B cell (primary cell): Measurements from ENCODE around the gene NODAL. TPM values are rescaled to one million over a fixed set of nuclear protein-coding genes. Genes with fewer than 3 reads are reported as not detected.

Experiments used
- ATAC-seq: fragments of 200-7000 bp; cut with Tn5 transposase; one replicate; pipeline ENCODE4 v1.10.0; 2021; ENCODE audit warnings: low read depth, mild to moderate bottlenecking, moderate number of reproducible peaks, moderate library complexity
- CTCF ChIA-PET: fragments of 350-600 bp; sonication (Branson Sonifier 250); formaldehyde crosslinking; loops from one replicate; lab custom pipeline; 2021; ENCODE audit warnings: antibody characterized with exemption, inconsistent platforms; lab: Charles Lee
- POLR2A ChIA-PET: fragments of 350-600 bp; sonication (Branson Sonifier 250); formaldehyde crosslinking; loops from one replicate; lab custom pipeline; 2021; ENCODE audit warnings: antibody characterized with exemption; lab: Charles Lee
- DNase-seq: peaks from one replicate; pipeline ENCODE4 v3.0.0; 2013
- H2AFZ ChIP-seq: 2 replicates; pipeline ENCODE4 v1.6.1; 2012; ENCODE audit warnings: mild to moderate bottlenecking, low read depth, low read length; ENCODE audit not compliant: insufficient read depth, poor library complexity, severe bottlenecking
- H3K27ac ChIP-seq, 2 donors: 1 replicate in 1 of 2; 2 replicates in 1 of 2; pipeline ENCODE4 v1.5.1; 2012 to 2013; ENCODE audit warnings: low read length in 2 of 2, mild to moderate bottlenecking in 2 of 2, moderate library complexity in 1 of 2
- H3K27me3 ChIP-seq, 4 experiments: fragments of 200-600 bp in 1 of 4; sonication (generic) in 1 of 4; replicated peaks in 1 of 4; 1 replicate in 2 of 4; 2 replicates in 2 of 4; pipeline versions ENCODE4 v1.6.1 to v1.7.0; 2013 to 2016; ENCODE audit warnings: low read length in 3 of 4, mild to moderate bottlenecking in 2 of 4, mixed read lengths in 1 of 4, moderate library complexity in 1 of 4; ENCODE audit not compliant: insufficient read depth in 4 of 4, control insufficient read depth in 3 of 4; ENCODE audit errors: control extremely low read depth in 1 of 4
- H3K36me3 ChIP-seq, 2 experiments: replicated peaks in 1 of 2; 1 replicate in 1 of 2; 2 replicates in 1 of 2; pipeline versions ENCODE4 v1.6.1 to v1.7.1; 2013; ENCODE audit warnings: low read length in 1 of 2; ENCODE audit not compliant: insufficient read depth in 2 of 2, control insufficient read depth in 1 of 2; ENCODE audit errors: control extremely low read depth in 1 of 2, extremely low read depth in 1 of 2
- H3K4me1 ChIP-seq, 2 donors: fragments of 200-600 bp in 1 of 2; sonication (generic) in 1 of 2; 1 replicate in 1 of 2; 2 replicates in 1 of 2; pipeline versions ENCODE4 v1.5.1 to v1.6.1; 2013 to 2017; ENCODE audit warnings: low read length in 2 of 2; ENCODE audit not compliant: control insufficient read depth in 2 of 2, insufficient read depth in 2 of 2
- H3K4me2 ChIP-seq: replicated peaks from 2 replicates; pipeline ENCODE3; 2012; ENCODE audit warnings: mild to moderate bottlenecking, low read depth, low read length; ENCODE audit not compliant: poor library complexity, severe bottlenecking
- H3K4me3 ChIP-seq, 5 experiments: fragments of 200-600 bp in 1 of 5; sonication (generic) in 1 of 5; 1 replicate in 3 of 5; 2 replicates in 2 of 5; pipeline versions ENCODE4 v1.5.1 to v1.7.0; 2011 to 2016; ENCODE audit warnings: low read length in 4 of 5, mild to moderate bottlenecking in 4 of 5, low read depth in 2 of 5, control low read depth in 1 of 5, moderate library complexity in 1 of 5; ENCODE audit not compliant: insufficient read depth in 1 of 5; ENCODE audit errors: control extremely low read depth in 1 of 5, extremely low read depth in 1 of 5
- H3K79me2 ChIP-seq: fragments of 200-600 bp; sonication (generic); one replicate; pipeline ENCODE4 v1.6.0; 2016; ENCODE audit warnings: low read length; ENCODE audit not compliant: control insufficient read depth, insufficient read depth
- H3K9ac ChIP-seq: fragments of 200-600 bp; sonication (generic); 2 replicates; pipeline ENCODE4 v1.6.1; 2017; ENCODE audit warnings: mild to moderate bottlenecking, low read length, moderate library complexity
- H3K9me3 ChIP-seq, 3 donors: one replicate each; pipeline versions ENCODE4 v1.6.1 to v1.7.1; 2013; ENCODE audit warnings: low read length in 2 of 3; ENCODE audit not compliant: control insufficient read depth in 2 of 3, insufficient read depth in 1 of 3; ENCODE audit errors: control extremely low read depth in 1 of 3
- H4K20me1 ChIP-seq: 2 replicates; pipeline ENCODE4 v1.6.0; 2012; ENCODE audit warnings: mild to moderate bottlenecking, low read length; ENCODE audit not compliant: insufficient read depth, control insufficient read depth, poor library complexity, severe bottlenecking
- H3K27ac Mint-ChIP-seq: one replicate; pipeline ENCODE4 v1.8.0; 2021; ENCODE audit warnings: mixed read lengths
- H3K27me3 Mint-ChIP-seq: one replicate; pipeline ENCODE4 v1.8.0; 2021; ENCODE audit warnings: mixed read lengths
- H3K4me1 Mint-ChIP-seq: one replicate; pipeline ENCODE4 v1.8.0; 2021; ENCODE audit warnings: mixed read lengths
- H3K4me3 Mint-ChIP-seq: one replicate; pipeline ENCODE4 v1.8.0; 2021; ENCODE audit warnings: mixed read lengths
- H3K9me3 Mint-ChIP-seq: one replicate; pipeline ENCODE4 v1.8.0; 2022; ENCODE audit warnings: mixed read lengths; ENCODE audit not compliant: insufficient read depth
- CTCF ChIP-seq: fragments of 200-600 bp; IDR thresholded peaks from one replicate; pipeline ENCODE4 v1.8.0; 2022; ENCODE audit warnings: antibody characterized with exemption, mild to moderate bottlenecking
- EZH2 ChIP-seq: IDR thresholded peaks from 2 replicates; pipeline ENCODE4 v1.6.1; 2012; ENCODE audit warnings: borderline replicate concordance, low read depth, mild to moderate bottlenecking, moderate library complexity, low read length; ENCODE audit not compliant: insufficient read depth, poor library complexity, severe bottlenecking
- WGBS: methylation state at CpG from one replicate; pipeline ENCODE4 v1.1.5; 2013; ENCODE audit warnings: missing lambda C conversion rate; ENCODE audit not compliant: insufficient coverage; 5-methylcytosine and 5-hydroxymethylcytosine counted together
- intact Hi-C: fragments of 100-400 bp; cut with micrococcal nuclease; formaldehyde crosslinking; loops from one replicate; pipeline ENCODE4 v1.10.0; 2022
- polyA plus RNA-seq: library from polyadenylated mRNA; depleted of rRNA; stranded (reverse); fragments of >200 nt; gene quantifications from 2 replicates; pipeline ENCODE4 v1.2.3, GENCODE V29; 2012
- total RNA-seq, 2 donors: library from RNA; stranded (reverse); fragments of 120-200 nt in 1 of 2; gene quantifications; 1 replicate in 1 of 2; 2 replicates in 1 of 2; pipeline versions ENCODE4 v1.2.3 to v1.2.4, GENCODE V29; 2013 to 2022

The NODAL gene
- total and polyA plus RNA-seq, 2 donors (not counting 1 experiment from before 2014, with no cell fraction given), result 0.06 TPM; not detected in 1

- H3K4me3 Mint-ChIP-seq, result no peak overlapping the region
- CTCF ChIA-PET, result interaction anchor here (0.7 to 6.3 kb wide), 5 partner anchors 12 to 84 kb away, joined by 3 to 162 read pairs (median 4); no protein-coding TSS in a partner anchor
- POLR2A ChIA-PET, result interaction anchor here (0.8 kb wide), 1 partner anchor 458 kb away, joined by 3 read pairs; no protein-coding TSS in a partner anchor
- Histone ChIP-seq H4K20me1 (no peaks in the 10 kb centered on the region), H3K79me2 (no peaks in the 10 kb centered on the region), H3K4me3 (no peak overlapping the region), H3K9ac (no peak overlapping the region), H2AFZ (no peak overlapping the region), H3K36me3 (no peaks in the 10 kb centered on the region), H3K4me2 (no peak overlapping the region), H3K27ac (no peak overlapping the region), H3K27me3 (peaks cover 0 to 3% (median 0%) of the 10 kb centered on the region in 4 experiments), H3K4me1 (no peaks in the 10 kb centered on the region), H3K9me3 (no peaks in the 10 kb centered on the region)
- H3K9me3 Mint-ChIP-seq, result no peaks in the 10 kb centered on the region
- intact Hi-C loops, result no loop called here
- TF ChIP-seq EZH2 (no peak), CTCF (no peak)
- DNase-seq (no peak), ATAC-seq (no peak)
- H3K4me1 Mint-ChIP-seq, result peaks cover 3% of the 10 kb centered on the region
- 93% methylated on average over 2 of the region's 4 CpGs for WGBS
- peaks cover 8% of the 10 kb centered on the region for H3K27me3 Mint-ChIP-seq
- H3K27ac Mint-ChIP-seq, result no peak overlapping the region
Measured at GRCh38 chr10:70465278-70465677, 23.8 kb upstream of the NODAL start.

GRCh38 chr10:70462349-70462984 lies 21.0 kb upstream of the NODAL start:
- Mint-ChIP-seq H3K4me3 (no peak overlapping the region), H3K27ac (no peak overlapping the region), H3K27me3 (peaks cover 19% of the 10 kb centered on the region), H3K4me1 (peaks cover 14% of the 10 kb centered on the region), H3K9me3 (no peaks in the 10 kb centered on the region)
- Histone ChIP-seq H3K4me1 (peaks cover 12% of the 10 kb centered on the region in 2 donors), H4K20me1 (no peaks in the 10 kb centered on the region), H3K9me3 (peaks cover 0 to 4% (median 0%) of the 10 kb centered on the region in 3 donors), H3K27ac (no peak overlapping the region), H3K4me3 (no peak overlapping the region), H3K36me3 (no peaks in the 10 kb centered on the region), H3K4me2 (no peak overlapping the region), H3K9ac (no peak overlapping the region), H3K79me2 (no peaks in the 10 kb centered on the region), H2AFZ (no peak overlapping the region), H3K27me3 (peaks cover 0 to 21% (median 10%) of the 10 kb centered on the region in 4 experiments)
- ATAC-seq, result no peak
- DNase-seq, result no peak
- TF ChIP-seq CTCF (no peak), EZH2 (no peak)
- POLR2A ChIA-PET, result no interaction called here
- intact Hi-C loops, result loop anchor here (5.0 kb wide), 1 partner anchor 50 kb away; no protein-coding TSS in a partner anchor
- CTCF ChIA-PET, result interaction anchor here (0.7 to 6.3 kb wide), 22 partner anchors 10 to 417 kb away, joined by 3 to 162 read pairs (median 12); partner anchors contain the start of genes LRRC20 and PALD1
- 57% methylated on average over 2 of the region's 4 CpGs for WGBS
